Gastrocnemius medialis (tissue), 4 donors: ENCODE measurements around the gene TH. TPM values are rescaled to one million over a fixed set of nuclear protein-coding genes. Genes with fewer than 3 reads are reported as not detected.

Experiments
- ATAC-seq, 2 donors: fragments of 150-250 bp; one replicate each; pipeline ENCODE4 v1.9.1; 2016
- DNase-seq, 2 donors: peaks; one replicate each; pipeline ENCODE4 v3.0.0-alpha.2; 2019
- H3K27ac ChIP-seq, 4 donors: fragments of 200-600 bp; sonication (generic); 1 replicate in 1 of 4; 2 replicates in 3 of 4; pipeline ENCODE4 v1.5.1; 2016 to 2018; ENCODE audit warnings: mild to moderate bottlenecking in 2 of 4, moderate library complexity in 1 of 4
- H3K27me3 ChIP-seq, 3 donors: fragments of 200-600 bp; sonication (generic) in 2 of 3; 1 replicate in 1 of 3; 2 replicates in 2 of 3; pipeline versions ENCODE4 v1.5.1 to v1.6.0; 2016 to 2019; ENCODE audit warnings: mild to moderate bottlenecking in 1 of 3, moderate library complexity in 1 of 3
- H3K36me3 ChIP-seq, 2 donors: fragments of 200-600 bp; sonication (generic) in 1 of 2; one replicate each; pipeline ENCODE4 v1.5.1; 2017 to 2018
- H3K4me1 ChIP-seq, 2 donors: fragments of 200-600 bp; sonication (generic) in 1 of 2; one replicate each; pipeline ENCODE4 v1.5.1; 2016 to 2017; ENCODE audit warnings: mild to moderate bottlenecking in 2 of 2
- H3K4me3 ChIP-seq, 4 donors: fragments of 200-600 bp; sonication (generic) in 3 of 4; 1 replicate in 1 of 4; 2 replicates in 3 of 4; pipeline ENCODE4 v1.5.1; 2016 to 2019; ENCODE audit warnings: mild to moderate bottlenecking in 2 of 4
- H3K9me3 ChIP-seq, 3 donors: fragments of 200-600 bp; sonication (generic) in 2 of 3; 1 replicate in 1 of 3; 2 replicates in 2 of 3; pipeline ENCODE4 v1.5.1; 2016 to 2019
- POLR2A ChIP-seq, 2 donors: fragments of 450-650 bp; IDR thresholded peaks; one replicate each; pipeline ENCODE4 v1.6.1; 2017; ENCODE audit warnings: antibody characterized with exemption in 2 of 2, mild to moderate bottlenecking in 2 of 2, moderate library complexity in 2 of 2
- in situ Hi-C, 4 donors: fragments of 200-750 bp; cut with MboI; loops; one replicate each; pipeline versions ENCODE4 v1.15.0 to v1.8.0; 2017; ENCODE audit warnings: low sequenced_read_pairs in 4 of 4
- intact Hi-C: fragments of 100-400 bp; cut with DNase I; formaldehyde crosslinking; loops from one replicate; pipeline ENCODE4 v1.15.1; 2023; ENCODE audit warnings: low total_unique reads
- total RNA-seq, 4 donors: library from RNA; depleted of rRNA; stranded (reverse); fragments of >200 nt; gene quantifications; one replicate each; pipeline versions ENCODE4 v1.1.0 to v1.2.3, GENCODE V29; 2016
- TF ChIP-seq, protein P1 (sequence below), 5 experiments: fragments of 450-650 bp in 3 of 5; fragments of 200-600 bp in 2 of 5; sonication (generic) in 2 of 5; IDR thresholded peaks in 4 of 5; conservative IDR thresholded peaks in 1 of 5; 1 replicate in 4 of 5; 2 replicates in 1 of 5; pipeline ENCODE4 v1.5.1; 2016 to 2019; ENCODE audit warnings: antibody characterized with exemption in 5 of 5, mild to moderate bottlenecking in 3 of 5, moderate library complexity in 3 of 5

Gene TH
- total RNA-seq, 4 donors from 2014 or later, result not detected

- Histone ChIP-seq H3K27me3 (peaks cover 0 to 3% (median 2%) of the 10 kb centered on the region in 3 donors), H3K9me3 (no peaks in the 10 kb centered on the region), H3K4me1 (no peaks in the 10 kb centered on the region), H3K4me3 (no peak overlapping the region), H3K36me3 (no peaks in the 10 kb centered on the region), H3K27ac (no peak overlapping the region)
- ATAC-seq (no peak), DNase-seq (no peak)
- in situ Hi-C loops, result no loop called here
- TF ChIP-seq, protein P1, sequence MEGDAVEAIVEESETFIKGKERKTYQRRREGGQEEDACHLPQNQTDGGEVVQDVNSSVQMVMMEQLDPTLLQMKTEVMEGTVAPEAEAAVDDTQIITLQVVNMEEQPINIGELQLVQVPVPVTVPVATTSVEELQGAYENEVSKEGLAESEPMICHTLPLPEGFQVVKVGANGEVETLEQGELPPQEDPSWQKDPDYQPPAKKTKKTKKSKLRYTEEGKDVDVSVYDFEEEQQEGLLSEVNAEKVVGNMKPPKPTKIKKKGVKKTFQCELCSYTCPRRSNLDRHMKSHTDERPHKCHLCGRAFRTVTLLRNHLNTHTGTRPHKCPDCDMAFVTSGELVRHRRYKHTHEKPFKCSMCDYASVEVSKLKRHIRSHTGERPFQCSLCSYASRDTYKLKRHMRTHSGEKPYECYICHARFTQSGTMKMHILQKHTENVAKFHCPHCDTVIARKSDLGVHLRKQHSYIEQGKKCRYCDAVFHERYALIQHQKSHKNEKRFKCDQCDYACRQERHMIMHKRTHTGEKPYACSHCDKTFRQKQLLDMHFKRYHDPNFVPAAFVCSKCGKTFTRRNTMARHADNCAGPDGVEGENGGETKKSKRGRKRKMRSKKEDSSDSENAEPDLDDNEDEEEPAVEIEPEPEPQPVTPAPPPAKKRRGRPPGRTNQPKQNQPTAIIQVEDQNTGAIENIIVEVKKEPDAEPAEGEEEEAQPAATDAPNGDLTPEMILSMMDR (IDR thresholded peaks at IDR 0.05 in 4 of 5, conservative IDR thresholded peaks at IDR 0.05 in 1 of 5), result no peak
- no peak for TF ChIP-seq POLR2A (IDR thresholded peaks at IDR 0.05)
- intact Hi-C loops, result no loop called here
Observed at GRCh38 chr11:2202071-2202899, 30.7 kb upstream of the TH start.

DNA sequence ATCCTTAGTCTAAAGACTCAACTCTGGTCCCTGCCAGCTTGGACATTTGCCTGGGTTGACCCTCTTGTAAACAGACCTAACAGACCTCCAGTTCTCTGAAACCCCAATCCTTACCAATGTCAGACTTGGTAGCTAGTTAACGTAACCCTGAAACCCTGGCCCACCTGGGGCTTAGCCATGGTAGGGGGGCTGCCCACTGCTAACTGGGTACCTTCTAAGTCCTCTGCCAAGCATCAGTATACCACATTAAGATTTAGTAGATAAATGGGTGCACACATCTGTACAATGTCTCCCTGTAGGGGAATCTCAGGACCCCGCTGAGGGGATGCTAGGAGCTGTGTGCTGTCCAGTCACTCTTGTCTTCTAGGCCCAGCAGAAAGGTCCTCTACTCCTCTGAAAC is 29.9 kb upstream of the TH start:
- intact Hi-C loops, result no loop called here
- Histone ChIP-seq H3K27ac (no peak overlapping the region), H3K27me3 (peaks cover 0 to 3% (median 2%) of the 10 kb centered on the region in 3 donors), H3K4me1 (no peaks in the 10 kb centered on the region), H3K9me3 (no peaks in the 10 kb centered on the region), H3K36me3 (no peaks in the 10 kb centered on the region), H3K4me3 (no peak overlapping the region)
- in situ Hi-C loops, result no loop called here
- TF ChIP-seq, protein P1 (IDR thresholded peaks at IDR 0.05 in 4 of 5, conservative IDR thresholded peaks at IDR 0.05 in 1 of 5), result no peak
- no peak for TF ChIP-seq POLR2A (IDR thresholded peaks at IDR 0.05)
- no peak for ATAC-seq
- no peak for DNase-seq

DNA sequence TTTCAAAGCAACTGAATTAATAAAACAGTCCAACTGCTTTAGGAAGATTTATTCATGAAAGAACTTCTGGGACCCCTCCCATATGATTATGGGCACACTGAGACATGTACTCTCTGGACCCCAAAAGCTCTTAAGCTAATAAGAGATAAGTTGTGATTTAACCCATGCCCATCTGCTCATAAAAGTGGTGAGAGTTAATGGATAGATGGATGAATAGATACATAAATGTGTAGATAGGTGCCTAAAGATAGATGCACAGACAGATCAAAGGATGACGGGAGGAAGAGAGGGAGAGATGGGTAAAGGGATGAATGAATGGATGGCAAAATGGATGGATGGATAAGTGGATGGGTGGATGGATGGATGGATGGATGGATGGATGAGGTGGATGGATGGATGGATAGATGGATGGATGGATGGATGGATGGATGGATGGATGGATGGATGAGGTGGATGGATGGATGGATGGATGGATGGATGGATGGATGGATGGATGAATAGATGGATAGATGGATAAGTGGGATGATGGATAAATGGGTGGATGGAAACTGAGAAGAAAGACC is 29.4 kb upstream of the TH start:
- Histone ChIP-seq H3K27ac (no peak overlapping the region), H3K9me3 (no peaks in the 10 kb centered on the region), H3K4me3 (no peak overlapping the region), H3K4me1 (no peaks in the 10 kb centered on the region), H3K36me3 (no peaks in the 10 kb centered on the region), H3K27me3 (peaks cover 0 to 6% (median 0%) of the 10 kb centered on the region in 3 donors)
- DNase-seq, result no peak
- TF ChIP-seq POLR2A (IDR thresholded peaks at IDR 0.05), result no peak
- TF ChIP-seq, protein P1 (IDR thresholded peaks at IDR 0.05 in 4 of 5, conservative IDR thresholded peaks at IDR 0.05 in 1 of 5), result no peak
- ATAC-seq, result no peak
- intact Hi-C loops, result no loop called here
- in situ Hi-C loops, result no loop called here

DNA sequence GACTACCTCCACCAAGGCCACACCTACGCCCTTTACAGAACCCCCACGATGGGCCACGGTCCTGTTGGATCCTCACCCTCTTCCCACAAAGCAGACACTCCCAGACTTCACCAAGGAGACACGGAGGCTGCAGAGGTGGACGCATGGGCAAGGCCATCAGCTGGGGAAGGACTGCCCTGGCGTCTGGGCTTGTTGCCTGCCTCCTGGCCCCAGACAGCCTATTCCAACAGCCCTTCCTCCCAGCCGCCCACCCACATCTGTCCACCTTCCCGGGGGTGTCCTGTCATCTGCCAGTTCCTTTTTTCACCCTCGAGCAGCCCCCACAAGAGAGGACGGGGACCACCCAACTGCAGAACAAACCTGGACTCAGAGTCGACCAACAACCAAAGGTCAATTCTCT is 28.9 kb upstream of the TH start:
- in situ Hi-C loops, result no loop called here
- no peak overlapping the region for H3K27ac ChIP-seq
- DNase-seq, result no peak
- intact Hi-C loops, result no loop called here
- peaks cover 0 to 9% (median 2%) of the 10 kb centered on the region in 3 donors for H3K27me3 ChIP-seq
- no peaks in the 10 kb centered on the region for H3K9me3 ChIP-seq
- no peaks in the 10 kb centered on the region for H3K4me1 ChIP-seq
- H3K36me3 ChIP-seq, result no peaks in the 10 kb centered on the region
- TF ChIP-seq POLR2A (IDR thresholded peaks at IDR 0.05), result no peak
- TF ChIP-seq, protein P1 (IDR thresholded peaks at IDR 0.05 in 4 of 5, conservative IDR thresholded peaks at IDR 0.05 in 1 of 5), result no peak
- H3K4me3 ChIP-seq, result no peak overlapping the region
- no peak for ATAC-seq
